OCI-LY3 (cell line): ENCODE results near the gene APBB1IP.

ENCODE experiments used
- EZH2phosphoT487 ChIP-seq: fragments of 200-600 bp; shearing (Covaris generic); IDR thresholded peaks from 2 replicates; pipeline ENCODE4 v1.6.1; 2018; ENCODE audit warnings: antibody characterized with exemption, mixed run types, low read depth
- TF ChIP-seq, protein P1 (sequence below): fragments of 200-600, 300-600 bp; sonication (generic); IDR thresholded peaks from 2 replicates; pipeline ENCODE4 v1.5.1; 2014; ENCODE audit warnings: antibody characterized with exemption, low read length, low read depth

DNA sequence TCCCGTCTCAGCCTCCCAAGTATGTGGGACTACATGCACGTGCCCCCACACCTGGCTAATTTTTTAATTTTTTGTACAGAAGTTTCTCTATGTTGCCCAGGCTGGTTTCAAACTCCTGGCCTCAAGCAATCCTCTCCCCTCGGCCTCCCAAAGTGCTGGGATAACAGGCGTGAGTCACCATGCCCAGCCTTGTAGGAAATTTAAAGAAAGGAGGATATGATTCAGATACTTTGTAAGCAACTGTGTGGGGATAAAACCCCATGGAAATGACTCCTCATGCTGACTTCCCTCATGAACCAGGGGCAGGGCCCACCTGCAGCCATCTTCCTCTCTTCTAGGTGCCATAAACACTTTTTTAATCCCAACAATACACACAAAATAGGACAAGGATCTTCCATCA is 50.2 kb downstream of the APBB1IP start:
- TF ChIP-seq, protein P1, sequence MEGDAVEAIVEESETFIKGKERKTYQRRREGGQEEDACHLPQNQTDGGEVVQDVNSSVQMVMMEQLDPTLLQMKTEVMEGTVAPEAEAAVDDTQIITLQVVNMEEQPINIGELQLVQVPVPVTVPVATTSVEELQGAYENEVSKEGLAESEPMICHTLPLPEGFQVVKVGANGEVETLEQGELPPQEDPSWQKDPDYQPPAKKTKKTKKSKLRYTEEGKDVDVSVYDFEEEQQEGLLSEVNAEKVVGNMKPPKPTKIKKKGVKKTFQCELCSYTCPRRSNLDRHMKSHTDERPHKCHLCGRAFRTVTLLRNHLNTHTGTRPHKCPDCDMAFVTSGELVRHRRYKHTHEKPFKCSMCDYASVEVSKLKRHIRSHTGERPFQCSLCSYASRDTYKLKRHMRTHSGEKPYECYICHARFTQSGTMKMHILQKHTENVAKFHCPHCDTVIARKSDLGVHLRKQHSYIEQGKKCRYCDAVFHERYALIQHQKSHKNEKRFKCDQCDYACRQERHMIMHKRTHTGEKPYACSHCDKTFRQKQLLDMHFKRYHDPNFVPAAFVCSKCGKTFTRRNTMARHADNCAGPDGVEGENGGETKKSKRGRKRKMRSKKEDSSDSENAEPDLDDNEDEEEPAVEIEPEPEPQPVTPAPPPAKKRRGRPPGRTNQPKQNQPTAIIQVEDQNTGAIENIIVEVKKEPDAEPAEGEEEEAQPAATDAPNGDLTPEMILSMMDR, result no peak
- no peak for TF ChIP-seq EZH2phosphoT487
